ENCODE measurements around the gene BORCS5.

The BORCS5 gene

GRCh38 chr12:12428961-12429657 lies 72.2 kb downstream of the BORCS5 start:
- Histone ChIP-seq H3K27ac (replicated peaks) (no peak overlapping the region), H3K27me3 (ENCODE audit: insufficient read depth, poor library complexity, severe bottlenecking) (no peaks in the 10 kb centered on the region), H3K4me3 (replicated peaks; ENCODE audit: insufficient read depth, low read length) (no peak overlapping the region)
- no peak for TF ChIP-seq SPI1 (IDR thresholded peaks at IDR 0.05; ENCODE audit: borderline replicate concordance, low read depth)
- no peak for TF ChIP-seq POLR2AphosphoS5 (IDR thresholded peaks at IDR 0.05; ENCODE audit: low read depth)
- TF ChIP-seq REST (IDR thresholded peaks at IDR 0.05; ENCODE audit: insufficient replicate concordance, low read depth) = no peak
- TF ChIP-seq CTCF (IDR thresholded peaks at IDR 0.05; ENCODE audit: insufficient read depth, low read length) = no peak
- no peak for TF ChIP-seq GABPA (IDR thresholded peaks at IDR 0.05; ENCODE audit: low read depth)
- DNase-seq (ENCODE audit: low read depth in 1 of 2, low spot score in 1 of 2) = no peak

GRCh38 chr12:12432364-12432763 lies 75.5 kb downstream of the BORCS5 start:
- TF ChIP-seq POLR2AphosphoS5 (IDR thresholded peaks at IDR 0.05; ENCODE audit: low read depth) = no peak
- no peak for TF ChIP-seq CTCF (IDR thresholded peaks at IDR 0.05; ENCODE audit: insufficient read depth, low read length)
- no peak for TF ChIP-seq REST (IDR thresholded peaks at IDR 0.05; ENCODE audit: insufficient replicate concordance, low read depth)
- TF ChIP-seq SPI1 (IDR thresholded peaks at IDR 0.05; ENCODE audit: borderline replicate concordance, low read depth) = no peak
- no peak for TF ChIP-seq GABPA (IDR thresholded peaks at IDR 0.05; ENCODE audit: low read depth)
- Histone ChIP-seq H3K4me3 (replicated peaks; ENCODE audit: insufficient read depth, low read length) (no peak overlapping the region), H3K27me3 (ENCODE audit: insufficient read depth, poor library complexity, severe bottlenecking) (no peaks in the 10 kb centered on the region), H3K27ac (replicated peaks) (no peak overlapping the region)
- DNase-seq (ENCODE audit: low read depth in 1 of 2, low spot score in 1 of 2) = no peak

- no peak overlapping the region for H3K4me3 ChIP-seq (replicated peaks; ENCODE audit: insufficient read depth, low read length)
- TF ChIP-seq GABPA (IDR thresholded peaks at IDR 0.05; ENCODE audit: low read depth) = no peak
- no peak for TF ChIP-seq SPI1 (IDR thresholded peaks at IDR 0.05; ENCODE audit: borderline replicate concordance, low read depth)
- no peak for TF ChIP-seq CTCF (IDR thresholded peaks at IDR 0.05; ENCODE audit: insufficient read depth, low read length)
- H3K27ac ChIP-seq (replicated peaks) = no peak overlapping the region
- no peak for DNase-seq (ENCODE audit: low read depth in 1 of 2, low spot score in 1 of 2)
- H3K27me3 ChIP-seq (ENCODE audit: insufficient read depth, poor library complexity, severe bottlenecking) = no peaks in the 10 kb centered on the region
These were observed 76.4 kb downstream of the BORCS5 start for GRCh38 chr12:12433203-12433731.

Measured in HL-60 (cell line).